Measurements from ENCODE around the gene MELK. TPM values are rescaled to one million over a fixed set of nuclear protein-coding genes. Genes with fewer than 3 reads are reported as not detected.

MELK gene
- total and polyA plus RNA-seq, 2 donors (not counting 3 experiments of a cell fraction or from before 2014, with no cell fraction given), result 19.1 to 52.1 TPM

- Histone ChIP-seq H3K9me3 (replicated peaks; ENCODE audit: control insufficient read depth, insufficient read depth, low read length) (no peaks in the 10 kb centered on the region), H3K4me3 (replicated peaks in 1 of 3; ENCODE audit: insufficient read depth in 1 of 3, low read depth in 1 of 3, low read length in 3 of 3) (no peak overlapping the region), H3K9ac (replicated peaks; ENCODE audit: extremely low read depth, insufficient read depth, low read length) (no peak overlapping the region), H3K9me1 (replicated peaks; ENCODE audit: control insufficient read depth, extremely low read depth, insufficient read depth, low read length) (no peaks in the 10 kb centered on the region), H2AFZ (ENCODE audit: low read depth, low read length) (no peak overlapping the region), H3K4me1 (ENCODE audit: control insufficient read depth, extremely low read depth, insufficient read depth, low read length) (no peaks in the 10 kb centered on the region), H3K4me2 (ENCODE audit: insufficient read depth, low read length) (no peak overlapping the region), H3K27ac (ENCODE audit: insufficient read depth, low read depth, low read length) (no peak overlapping the region), H3K27me3 (ENCODE audit: control insufficient read depth in 2 of 2, insufficient read depth in 2 of 2, low read length in 2 of 2) (no peaks in the 10 kb centered on the region), H3K79me2 (ENCODE audit: control insufficient read depth, insufficient read depth, low read length) (no peaks in the 10 kb centered on the region), H3K36me3 (ENCODE audit: control insufficient read depth in 2 of 2, extremely low read depth in 1 of 2, insufficient read depth in 2 of 2, low read length in 2 of 2) (no peaks in the 10 kb centered on the region), H4K20me1 (replicated peaks; ENCODE audit: control insufficient read depth, extremely low read depth, insufficient read depth, low read length) (no peaks in the 10 kb centered on the region)
- TF ChIP-seq POLR2A (IDR thresholded peaks at IDR 0.05; ENCODE audit: low read depth, low read length), result no peak
- TF ChIP-seq EZH2 (IDR thresholded peaks at IDR 0.05; ENCODE audit: borderline replicate concordance, low read depth, low read length, severe bottlenecking), result no peak
- TF ChIP-seq JUN (IDR thresholded peaks at IDR 0.05; ENCODE audit: borderline replicate concordance, insufficient read depth, insufficient read length, low read depth), result no peak
- TF ChIP-seq MYC (IDR thresholded peaks at IDR 0.05; ENCODE audit: low read depth, low read length), result no peak
- no peak for TF ChIP-seq FOS (IDR thresholded peaks at IDR 0.05; ENCODE audit: borderline replicate concordance, insufficient read depth, low read length)
- TF ChIP-seq, protein P1, sequence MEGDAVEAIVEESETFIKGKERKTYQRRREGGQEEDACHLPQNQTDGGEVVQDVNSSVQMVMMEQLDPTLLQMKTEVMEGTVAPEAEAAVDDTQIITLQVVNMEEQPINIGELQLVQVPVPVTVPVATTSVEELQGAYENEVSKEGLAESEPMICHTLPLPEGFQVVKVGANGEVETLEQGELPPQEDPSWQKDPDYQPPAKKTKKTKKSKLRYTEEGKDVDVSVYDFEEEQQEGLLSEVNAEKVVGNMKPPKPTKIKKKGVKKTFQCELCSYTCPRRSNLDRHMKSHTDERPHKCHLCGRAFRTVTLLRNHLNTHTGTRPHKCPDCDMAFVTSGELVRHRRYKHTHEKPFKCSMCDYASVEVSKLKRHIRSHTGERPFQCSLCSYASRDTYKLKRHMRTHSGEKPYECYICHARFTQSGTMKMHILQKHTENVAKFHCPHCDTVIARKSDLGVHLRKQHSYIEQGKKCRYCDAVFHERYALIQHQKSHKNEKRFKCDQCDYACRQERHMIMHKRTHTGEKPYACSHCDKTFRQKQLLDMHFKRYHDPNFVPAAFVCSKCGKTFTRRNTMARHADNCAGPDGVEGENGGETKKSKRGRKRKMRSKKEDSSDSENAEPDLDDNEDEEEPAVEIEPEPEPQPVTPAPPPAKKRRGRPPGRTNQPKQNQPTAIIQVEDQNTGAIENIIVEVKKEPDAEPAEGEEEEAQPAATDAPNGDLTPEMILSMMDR (IDR thresholded peaks at IDR 0.05; ENCODE audit: extremely low read depth in 1 of 2, insufficient read depth in 1 of 2, low read depth in 1 of 2, low read length in 2 of 2), result no peak
- no peak for TF ChIP-seq POLR2AphosphoS5 (IDR thresholded peaks at IDR 0.05; ENCODE audit: insufficient read depth, low read depth, low read length)
- FAIRE-seq, result no peak
- CTCF ChIA-PET, result interaction anchor here (3.3 kb wide), 1 partner anchor 93 kb away, joined by 16 read pairs; no protein-coding TSS in a partner anchor
- dilution Hi-C loops (cut with MboI; ENCODE audit: extremely low pct_ligation_motif_present, low sequenced_read_pairs) (no loop called here), intact Hi-C loops (cut with micrococcal nuclease) (loop anchor here (5.0 kb wide), 1 partner anchor 59 kb away; no protein-coding TSS in a partner anchor)
- no peak for DNase-seq (ENCODE audit: low read depth, low spot score)
- POLR2A ChIA-PET, result no interaction called here
- BruUV-seq (replicated peaks), result no TSS peak
Measured at GRCh38 chr9:36725777-36726356, 153.2 kb downstream of the MELK start.

Other genes with a start within 250 kb of the MELK start
- gene RNF38, start 172.6 kb upstream of the MELK start, total RNA-seq, result 36.7 and 47.2 TPM in 2 replicates
- gene RNF38, start 172.6 kb upstream of the MELK start, polyA plus RNA-seq, result 36.7 and 37.4 TPM in 2 replicates

Data from endothelial cell of umbilical vein (primary cell).